Measurements from ENCODE around the gene F11R.

The F11R gene

GRCh38 chr1:161009602-161010211, 11.2 kb downstream of the F11R start:
- intact Hi-C loops (cut with DNase I; ENCODE audit: low total_unique reads): no loop called here
- no peaks in the 10 kb centered on the region for H3K27me3 ChIP-seq

GRCh38 chr1:161008869-161009510, 12.0 kb downstream of the F11R start:
- intact Hi-C loops (cut with DNase I; ENCODE audit: low total_unique reads): no loop called here
- no peak overlapping the region for H3K27ac ChIP-seq
- DNase-seq: no peak
- no peaks in the 10 kb centered on the region for H3K27me3 ChIP-seq
- no peak overlapping the region for H3K4me3 ChIP-seq
- no peaks in the 10 kb centered on the region for H3K9me3 ChIP-seq
- H3K4me1 ChIP-seq: no peaks in the 10 kb centered on the region
- no peak for TF ChIP-seq CTCF (IDR thresholded peaks at IDR 0.05)
- H3K36me3 ChIP-seq: no peaks in the 10 kb centered on the region

More at GRCh38 chr1:161009602-161010211, 11.2 kb downstream of the F11R start:
- TF ChIP-seq CTCF (IDR thresholded peaks at IDR 0.05): no peak
- DNase-seq: peak in 1 of 2 donors; percentile 4
- Histone ChIP-seq H3K4me1 (peaks cover 0 to 4% (median 0%) of the 10 kb centered on the region in 4 donors), H3K27ac (no peak overlapping the region), H3K36me3 (no peaks in the 10 kb centered on the region), H3K9me3 (no peaks in the 10 kb centered on the region), H3K4me3 (no peak overlapping the region)

GRCh38 chr1:161007369-161007768, 13.6 kb downstream of the F11R start:
- no peaks in the 10 kb centered on the region for H3K9me3 ChIP-seq
- H3K4me3 ChIP-seq: no peak overlapping the region
- H3K4me1 ChIP-seq: no peaks in the 10 kb centered on the region
- intact Hi-C loops (cut with DNase I; ENCODE audit: low total_unique reads): no loop called here
- no peaks in the 10 kb centered on the region for H3K27me3 ChIP-seq
- no peaks in the 10 kb centered on the region for H3K36me3 ChIP-seq
- peak in 1 of 2 donors; percentile 3 for DNase-seq
- no peak overlapping the region for H3K27ac ChIP-seq
- no peak for TF ChIP-seq CTCF (IDR thresholded peaks at IDR 0.05)

- H3K36me3 ChIP-seq: no peaks in the 10 kb centered on the region
- TF ChIP-seq CTCF (IDR thresholded peaks at IDR 0.05): no peak
- H3K27me3 ChIP-seq: no peaks in the 10 kb centered on the region
- H3K9me3 ChIP-seq: no peaks in the 10 kb centered on the region
- no peak overlapping the region for H3K4me3 ChIP-seq
- intact Hi-C loops (cut with DNase I; ENCODE audit: low total_unique reads): no loop called here
- no peak overlapping the region for H3K27ac ChIP-seq
- DNase-seq: peak in 1 of 2 donors; percentile 21
- H3K4me1 ChIP-seq: no peaks in the 10 kb centered on the region
Measured at GRCh38 chr1:161006563-161006962, 14.4 kb downstream of the F11R start.

GRCh38 chr1:161001525-161001924, 19.4 kb downstream of the F11R start:
- intact Hi-C loops (cut with DNase I; ENCODE audit: low total_unique reads): no loop called here
- Histone ChIP-seq H3K4me1 (no peaks in the 10 kb centered on the region), H3K9me3 (no peaks in the 10 kb centered on the region), H3K27ac (no peak overlapping the region), H3K4me3 (no peak overlapping the region), H3K36me3 (peaks cover 0 to 34% (median 0%) of the 10 kb centered on the region in 3 donors), H3K27me3 (no peaks in the 10 kb centered on the region)
- TF ChIP-seq CTCF (IDR thresholded peaks at IDR 0.05): no peak
- DNase-seq: peak in 1 of 2 donors; percentile 13
